Common myeloid progenitor, CD34-positive (primary cell): Measurements from ENCODE around the gene TBX18.

ENCODE experiments used
- CTCF ChIA-PET: fragments of 350-600 bp; sonication (Branson Sonifier 250); formaldehyde crosslinking; loops from one replicate; lab custom pipeline; 2021; ENCODE audit warnings: antibody characterized with exemption; lab: Charles Lee
- POLR2A ChIA-PET: fragments of 350-600 bp; sonication (Branson Sonifier 250); formaldehyde crosslinking; loops from one replicate; lab custom pipeline; 2021; ENCODE audit warnings: antibody characterized with exemption; lab: Charles Lee
- DNase-seq, 3 donors: peaks; one replicate each; pipeline versions ENCODE4 v3.0.0 to v3.0.0-alpha.2; 2013
- H3K27ac ChIP-seq, 2 experiments: 1 replicate in 1 of 2; 2 replicates in 1 of 2; pipeline ENCODE4 v1.7.0; 2013; ENCODE audit warnings: inconsistent platforms in 2 of 2, low read length in 2 of 2, mild to moderate bottlenecking in 2 of 2, low read depth in 1 of 2, moderate library complexity in 1 of 2; ENCODE audit not compliant: severe bottlenecking in 2 of 2, insufficient read depth in 1 of 2, poor library complexity in 1 of 2
- H3K27me3 ChIP-seq, 5 experiments: replicated peaks in 2 of 5; 1 replicate in 3 of 5; 2 replicates in 2 of 5; pipeline versions ENCODE4 v1.6.1 to v1.7.0; 2013; ENCODE audit warnings: low read length in 4 of 5, mild to moderate bottlenecking in 2 of 5, moderate library complexity in 2 of 5, inconsistent platforms in 1 of 5; ENCODE audit not compliant: insufficient read depth in 5 of 5, control insufficient read depth in 4 of 5
- H3K36me3 ChIP-seq, 4 experiments: 1 replicate in 2 of 4; 2 replicates in 2 of 4; pipeline versions ENCODE4 v1.6.1 to v1.7.0; 2013; ENCODE audit warnings: low read length in 3 of 4, control low read depth in 1 of 4, mild to moderate bottlenecking in 1 of 4; ENCODE audit not compliant: control insufficient read depth in 4 of 4, insufficient read depth in 4 of 4
- H3K4me1 ChIP-seq, 4 experiments: 1 replicate in 3 of 4; 2 replicates in 1 of 4; pipeline versions ENCODE4 v1.6.1 to v1.7.1; 2013; ENCODE audit warnings: low read length in 3 of 4, mild to moderate bottlenecking in 3 of 4, control low read depth in 1 of 4, inconsistent platforms in 1 of 4, moderate library complexity in 1 of 4; ENCODE audit not compliant: control insufficient read depth in 4 of 4, insufficient read depth in 4 of 4; ENCODE audit errors: control extremely low read depth in 1 of 4
- H3K4me3 ChIP-seq, 7 experiments: 1 replicate in 4 of 7; 2 replicates in 3 of 7; pipeline versions ENCODE4 v1.5.1 to v1.7.0; 2013; ENCODE audit warnings: mild to moderate bottlenecking in 7 of 7, low read length in 6 of 7, moderate library complexity in 6 of 7, inconsistent platforms in 2 of 7, low read depth in 2 of 7, control low read depth in 1 of 7; ENCODE audit not compliant: insufficient read depth in 4 of 7, control insufficient read depth in 1 of 7; ENCODE audit errors: extremely low read depth in 1 of 7
- H3K9me3 ChIP-seq, 5 experiments: 1 replicate in 4 of 5; 2 replicates in 1 of 5; pipeline versions ENCODE4 v1.6.1 to v1.7.1; 2013; ENCODE audit warnings: low read length in 4 of 5, mild to moderate bottlenecking in 2 of 5, inconsistent platforms in 1 of 5, low read depth in 1 of 5, moderate library complexity in 1 of 5; ENCODE audit not compliant: control insufficient read depth in 4 of 5, insufficient read depth in 2 of 5; ENCODE audit errors: control extremely low read depth in 1 of 5
- WGBS: methylation state at CpG from one replicate; pipeline ENCODE4 v1.1.5; 2013; ENCODE audit not compliant: insufficient coverage; 5-methylcytosine and 5-hydroxymethylcytosine counted together

Gene TBX18

GRCh38 chr6:84752118-84752850 lies 12.1 kb downstream of the TBX18 start:
- Histone ChIP-seq H3K4me3 (no peak overlapping the region), H3K27ac (no peak overlapping the region), H3K27me3 (peaks cover 15 to 60% (median 20%) of the 10 kb centered on the region in 5 experiments), H3K9me3 (no peaks in the 10 kb centered on the region), H3K36me3 (no peaks in the 10 kb centered on the region), H3K4me1 (no peaks in the 10 kb centered on the region)
- DNase-seq, result no peak
- ChIA-PET POLR2A (no interaction called here), CTCF (interaction anchor here (0.6 kb wide), 1 partner anchor 61 kb away, joined by 3 read pairs; no protein-coding TSS in a partner anchor)
- WGBS, result 92% methylated on average over 4 of the region's 5 CpGs

GRCh38 chr6:84749181-84749580 lies 15.2 kb downstream of the TBX18 start:
- Histone ChIP-seq H3K4me3 (no peak overlapping the region), H3K9me3 (no peaks in the 10 kb centered on the region), H3K27ac (no peak overlapping the region), H3K36me3 (no peaks in the 10 kb centered on the region), H3K4me1 (no peaks in the 10 kb centered on the region), H3K27me3 (peaks cover 11 to 43% (median 13%) of the 10 kb centered on the region in 5 experiments)
- CTCF ChIA-PET, result no interaction called here
- POLR2A ChIA-PET, result no interaction called here
- DNase-seq, result no peak

DNA sequence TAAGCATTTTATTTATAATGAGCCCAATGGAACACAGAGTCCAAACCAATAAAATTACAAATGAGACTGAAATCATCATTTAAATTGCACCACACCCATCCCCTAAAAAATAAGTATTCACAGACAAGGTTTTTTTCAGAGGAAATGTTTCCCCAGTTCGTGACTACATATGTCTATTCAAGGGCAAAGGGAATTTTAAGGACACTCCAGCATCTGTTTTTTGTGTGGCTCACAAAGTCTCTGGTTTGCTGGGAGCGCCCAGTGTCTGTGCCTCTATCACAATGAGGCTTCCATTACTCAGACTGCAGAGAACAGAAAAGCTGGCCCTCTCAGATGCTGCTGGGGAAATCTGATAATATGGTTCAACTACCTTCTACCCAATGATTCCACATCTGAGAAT lies 16.0 kb downstream of the TBX18 start:
- DNase-seq, result no peak
- Histone ChIP-seq H3K4me1 (no peaks in the 10 kb centered on the region), H3K9me3 (no peaks in the 10 kb centered on the region), H3K36me3 (no peaks in the 10 kb centered on the region), H3K27me3 (peaks cover 11 to 41% (median 15%) of the 10 kb centered on the region in 5 experiments), H3K4me3 (no peak overlapping the region), H3K27ac (no peak overlapping the region)
- ChIA-PET POLR2A (no interaction called here), CTCF (no interaction called here)
- WGBS, result 72% methylated on average over 2 of the region's 2 CpGs

DNA sequence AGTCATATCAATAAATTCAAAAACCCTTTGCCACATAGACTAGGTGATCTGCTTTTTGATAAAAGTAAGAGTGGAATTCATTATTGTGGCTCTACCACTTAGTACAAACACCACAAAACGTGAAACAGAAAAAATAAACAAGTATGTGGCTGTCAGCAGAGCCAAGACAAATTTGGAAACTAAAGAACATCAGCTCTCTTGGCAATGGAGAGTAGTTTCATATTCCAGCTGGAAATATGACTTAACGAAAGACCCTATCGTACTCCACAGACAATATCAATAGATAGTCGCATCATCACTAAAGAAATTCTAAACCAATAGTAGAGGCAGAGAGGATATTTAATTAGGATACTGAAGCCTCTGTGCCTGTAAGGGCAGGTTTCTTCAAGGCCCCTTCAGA lies 20.8 kb downstream of the TBX18 start:
- no peaks in the 10 kb centered on the region for H3K36me3 ChIP-seq
- peaks cover 2 to 30% (median 14%) of the 10 kb centered on the region in 5 experiments for H3K27me3 ChIP-seq
- DNase-seq, result no peak
- no peak overlapping the region for H3K4me3 ChIP-seq
- H3K4me1 ChIP-seq, result no peaks in the 10 kb centered on the region
- POLR2A ChIA-PET, result no interaction called here
- WGBS, result no CpG with 5 or more reads among the region's 4 CpGs
- H3K9me3 ChIP-seq, result no peaks in the 10 kb centered on the region
- no peak overlapping the region for H3K27ac ChIP-seq
- CTCF ChIA-PET, result no interaction called here

GRCh38 chr6:84740385-84740784 lies 24.0 kb downstream of the TBX18 start:
- no peak for DNase-seq
- Histone ChIP-seq H3K27me3 (peaks cover 2 to 37% (median 13%) of the 10 kb centered on the region in 5 experiments), H3K9me3 (no peaks in the 10 kb centered on the region), H3K36me3 (no peaks in the 10 kb centered on the region), H3K27ac (no peak overlapping the region), H3K4me1 (no peaks in the 10 kb centered on the region), H3K4me3 (no peak overlapping the region)
- whole genome bisulfite sequencing, result no CpG with 5 or more reads among the region's 1 CpG
- CTCF ChIA-PET, result no interaction called here
- POLR2A ChIA-PET, result no interaction called here

DNA sequence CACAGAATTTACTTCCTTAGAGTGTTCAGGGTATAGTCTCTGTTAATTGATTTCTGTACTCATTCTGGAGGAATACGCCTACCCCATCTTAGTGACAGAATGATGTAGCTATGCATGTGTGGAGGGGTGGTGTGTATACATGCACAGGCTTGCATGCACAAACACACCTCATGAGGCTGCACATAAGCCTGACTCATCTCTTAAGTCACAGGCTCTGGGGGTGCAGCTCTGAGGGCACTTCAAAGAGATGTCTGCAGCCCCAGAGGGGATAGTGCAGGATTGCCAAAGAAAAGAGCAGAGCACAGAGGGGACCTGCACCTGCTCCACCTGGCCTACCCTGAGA lies 24.6 kb downstream of the TBX18 start:
- Histone ChIP-seq H3K4me1 (no peaks in the 10 kb centered on the region), H3K27ac (no peak overlapping the region), H3K27me3 (peaks cover 4 to 40% (median 10%) of the 10 kb centered on the region in 5 experiments), H3K4me3 (no peak overlapping the region), H3K36me3 (no peaks in the 10 kb centered on the region), H3K9me3 (no peaks in the 10 kb centered on the region)
- CTCF ChIA-PET, result no interaction called here
- no CpG with 5 or more reads among the region's 1 CpG for WGBS
- POLR2A ChIA-PET, result no interaction called here
- DNase-seq, result no peak

GRCh38 chr6:84738996-84739865 lies 25.2 kb downstream of the TBX18 start:
- H3K27ac ChIP-seq, result no peak overlapping the region
- H3K4me1 ChIP-seq, result no peaks in the 10 kb centered on the region
- H3K4me3 ChIP-seq, result no peak overlapping the region
- POLR2A ChIA-PET, result no interaction called here
- H3K27me3 ChIP-seq, result peaks cover 4 to 37% (median 10%) of the 10 kb centered on the region in 5 experiments
- no peak for DNase-seq
- CTCF ChIA-PET, result no interaction called here
- no peaks in the 10 kb centered on the region for H3K36me3 ChIP-seq
- 100% methylated on average over 1 of the region's 2 CpGs for WGBS
- H3K9me3 ChIP-seq, result no peaks in the 10 kb centered on the region
